HEK293T (cell line): ENCODE measurements around the gene HS6ST2.

Source experiments
- BHLHE40 ChIP-seq: fragments of 450-650 bp; IDR thresholded peaks from 2 replicates; pipeline ENCODE4 v1.6.1; 2016; ENCODE audit warnings: mild to moderate bottlenecking, moderate library complexity, borderline replicate concordance
- FOXA1 ChIP-seq: fragments of 450-650 bp; IDR thresholded peaks from 2 replicates; pipeline ENCODE4 v1.6.1; 2016; ENCODE audit warnings: mild to moderate bottlenecking
- FOXK2 ChIP-seq: fragments of 450-650 bp; IDR thresholded peaks from 2 replicates; pipeline ENCODE4 v1.6.1; 2016; ENCODE audit warnings: mild to moderate bottlenecking
- HDGF ChIP-seq: fragments of 450-650 bp; IDR thresholded peaks from 2 replicates; pipeline ENCODE4 v1.6.1; 2017; ENCODE audit warnings: antibody characterized with exemption, borderline replicate concordance
- L3MBTL2 ChIP-seq: fragments of 450-650 bp; conservative IDR thresholded peaks from 2 replicates; pipeline ENCODE4 v1.6.1; 2016; ENCODE audit warnings: mild to moderate bottlenecking
- LEF1 ChIP-seq: fragments of 450-650 bp; IDR thresholded peaks from 2 replicates; pipeline ENCODE4 v1.6.1; 2017; ENCODE audit warnings: mild to moderate bottlenecking, borderline replicate concordance
- NFRKB ChIP-seq: fragments of 450-650 bp; IDR thresholded peaks from 2 replicates; pipeline ENCODE4 v1.6.1; 2016; ENCODE audit warnings: mild to moderate bottlenecking, moderate library complexity
- PKNOX1 ChIP-seq: fragments of 450-650 bp; IDR thresholded peaks from 2 replicates; pipeline ENCODE4 v1.6.1; 2016
- SP1 ChIP-seq: fragments of 450-650 bp; IDR thresholded peaks from 2 replicates; pipeline ENCODE4 v1.6.1; 2017
- SUZ12 ChIP-seq: fragments of 450-650 bp; IDR thresholded peaks from 2 replicates; pipeline ENCODE4 v1.6.1; 2016; ENCODE audit warnings: mild to moderate bottlenecking
- TARDBP ChIP-seq: fragments of 450-650 bp; IDR thresholded peaks from 2 replicates; pipeline ENCODE4 v1.6.1; 2016
- ZNF384 ChIP-seq: fragments of 450-650 bp; IDR thresholded peaks from 2 replicates; pipeline ENCODE4 v1.6.1; 2016

- no peak for TF ChIP-seq PKNOX1
- TF ChIP-seq FOXK2: no peak
- TF ChIP-seq FOXA1: no peak
- no peak for TF ChIP-seq ZNF384
- TF ChIP-seq LEF1: no peak
- no peak for TF ChIP-seq SP1
- TF ChIP-seq BHLHE40: no peak
- TF ChIP-seq TARDBP: no peak
- TF ChIP-seq SUZ12: no peak
- no peak for TF ChIP-seq NFRKB
- TF ChIP-seq HDGF: no peak
- no peak for TF ChIP-seq L3MBTL2
Observed at GRCh38 chrX:132741689-132742088, 216.7 kb downstream of the HS6ST2 start.
